Liver (tissue), 9 donors: ENCODE measurements around the gene RAPGEF4. TPM values are rescaled to one million over a fixed set of nuclear protein-coding genes. Genes with fewer than 3 reads are reported as not detected.

Source experiments
- DNase-seq: peaks from one replicate; pipeline ENCODE4 v3.0.0-alpha.2; 2017; ENCODE audit warnings: low spot score
- H3K27ac ChIP-seq, 2 donors: one replicate each; pipeline ENCODE4 v1.7.0; 2013; ENCODE audit warnings: inconsistent platforms in 2 of 2, low read length in 2 of 2, control low read depth in 1 of 2, low read depth in 1 of 2, mild to moderate bottlenecking in 1 of 2
- H3K27me3 ChIP-seq, 4 donors: one replicate each; pipeline versions ENCODE4 v1.6.1 to v1.7.0; 2013; ENCODE audit warnings: low read length in 3 of 4, inconsistent platforms in 1 of 4, mild to moderate bottlenecking in 1 of 4, moderate library complexity in 1 of 4; ENCODE audit not compliant: control insufficient read depth in 4 of 4, insufficient read depth in 4 of 4
- H3K36me3 ChIP-seq, 4 donors: one replicate each; pipeline versions ENCODE4 v1.6.1 to v1.7.0; 2013; ENCODE audit warnings: low read length in 3 of 4, mild to moderate bottlenecking in 3 of 4, low read depth in 1 of 4, moderate library complexity in 1 of 4; ENCODE audit not compliant: control insufficient read depth in 4 of 4, insufficient read depth in 3 of 4
- H3K4me1 ChIP-seq, 4 donors: one replicate each; pipeline versions ENCODE4 v1.6.1 to v1.7.0; 2013; ENCODE audit warnings: low read length in 3 of 4, mild to moderate bottlenecking in 3 of 4, moderate library complexity in 1 of 4; ENCODE audit not compliant: control insufficient read depth in 4 of 4, insufficient read depth in 4 of 4
- H3K4me3 ChIP-seq, 3 donors: one replicate each; pipeline versions ENCODE4 v1.6.1 to v1.7.0; 2013; ENCODE audit warnings: low read length in 3 of 3, control low read depth in 1 of 3, low read depth in 1 of 3, mild to moderate bottlenecking in 1 of 3
- H3K9ac ChIP-seq, 2 donors: one replicate each; pipeline ENCODE4 v1.7.0; 2013; ENCODE audit warnings: low read length in 2 of 2, mild to moderate bottlenecking in 2 of 2, moderate library complexity in 2 of 2, control low read depth in 1 of 2, low read depth in 1 of 2
- H3K9me3 ChIP-seq, 4 donors: one replicate each; pipeline versions ENCODE4 v1.6.1 to v1.7.0; 2013; ENCODE audit warnings: low read length in 3 of 4; ENCODE audit not compliant: control insufficient read depth in 4 of 4
- EGR1 ChIP-seq, 2 donors: IDR thresholded peaks; 2 replicates each; pipeline ENCODE4 v1.6.1; 2016 to 2018; ENCODE audit warnings: antibody characterized with exemption in 2 of 2, low read depth in 2 of 2
- FOXA2 ChIP-seq: IDR thresholded peaks from 2 replicates; pipeline ENCODE4 v1.6.1; 2016; ENCODE audit warnings: antibody characterized with exemption
- GABPA ChIP-seq, 2 donors: IDR thresholded peaks in 1 of 2; conservative IDR thresholded peaks in 1 of 2; 2 replicates each; pipeline ENCODE4 v1.6.1; 2016; ENCODE audit warnings: antibody characterized with exemption in 2 of 2, mild to moderate bottlenecking in 1 of 2, moderate library complexity in 1 of 2
- HNF4G ChIP-seq: IDR thresholded peaks from 2 replicates; pipeline ENCODE4 v1.6.1; 2016; ENCODE audit warnings: antibody characterized with exemption
- JUND ChIP-seq, 2 donors: IDR thresholded peaks; 2 replicates each; pipeline ENCODE4 v1.6.1; 2016; ENCODE audit warnings: antibody characterized with exemption in 2 of 2
- NR2F2 ChIP-seq: IDR thresholded peaks from 2 replicates; pipeline ENCODE4 v1.6.1; 2016; ENCODE audit warnings: antibody characterized with exemption
- RAD21 ChIP-seq, 2 donors: IDR thresholded peaks; 2 replicates each; pipeline ENCODE4 v1.6.1; 2016; ENCODE audit warnings: antibody characterized with exemption in 2 of 2, mild to moderate bottlenecking in 2 of 2
- RXRA ChIP-seq, 2 donors: IDR thresholded peaks; 2 replicates each; pipeline ENCODE4 v1.6.1; 2017 to 2018; ENCODE audit warnings: antibody characterized with exemption in 2 of 2, mild to moderate bottlenecking in 1 of 2
- SP1 ChIP-seq: IDR thresholded peaks from 2 replicates; pipeline ENCODE4 v1.6.1; 2018; ENCODE audit warnings: antibody characterized with exemption, mild to moderate bottlenecking
- TAF1 ChIP-seq: conservative IDR thresholded peaks from 2 replicates; pipeline ENCODE4 v1.6.1; 2016; ENCODE audit warnings: antibody characterized with exemption, mild to moderate bottlenecking
- YY1 ChIP-seq: IDR thresholded peaks from 2 replicates; pipeline ENCODE4 v1.6.1; 2016; ENCODE audit warnings: antibody characterized with exemption, mild to moderate bottlenecking
- WGBS: extraction: QIAGEN DNeasy Blood & Tissue Kit; methylation state at CpG from one replicate; pipeline ENCODE4 v1.1.7; 2013; 5-methylcytosine and 5-hydroxymethylcytosine counted together
- polyA plus RNA-seq, 2 donors: library from polyadenylated mRNA; stranded (reverse) in 1 of 2; unstranded in 1 of 2; fragments of 200-250 nt in 1 of 2; fragments of >200 nt in 1 of 2; fragmentation: Nextera tagmentation in 1 of 2; extraction: Ambion mirVana in 1 of 2; gene quantifications; one replicate each; pipeline versions ENCODE4 v1.2.1 to v1.2.3, GENCODE V29; 2013 to 2015
- total RNA-seq, 2 donors: library from RNA; depleted of rRNA; stranded (reverse); fragments of >200 nt; gene quantifications; one replicate each; pipeline ENCODE4 v1.2.3, GENCODE V29; 2014
- TF ChIP-seq, protein P1 (sequence below): IDR thresholded peaks from 2 replicates; pipeline ENCODE4 v1.6.1; 2016; ENCODE audit warnings: antibody characterized with exemption
- TF ChIP-seq, protein P2 (sequence below): IDR thresholded peaks from 2 replicates; pipeline ENCODE4 v1.6.1; 2016; ENCODE audit warnings: antibody characterized with exemption
- TF ChIP-seq, protein P3 (sequence below): IDR thresholded peaks from 2 replicates; pipeline ENCODE4 v1.6.1; 2016; ENCODE audit warnings: antibody characterized with exemption, mild to moderate bottlenecking
- TF ChIP-seq, protein P4 (sequence below): IDR thresholded peaks from 2 replicates; pipeline ENCODE4 v1.6.1; 2016; ENCODE audit warnings: antibody characterized with exemption
- donor health status: healthy.
- donor health status: healthy.
- donor health status: healthy.
- donor health status: healthy.
- donor health status: healthy.

Gene RAPGEF4
- total and polyA plus RNA-seq, 4 donors: 1.5 to 18.2 (median 8.3) TPM

DNA sequence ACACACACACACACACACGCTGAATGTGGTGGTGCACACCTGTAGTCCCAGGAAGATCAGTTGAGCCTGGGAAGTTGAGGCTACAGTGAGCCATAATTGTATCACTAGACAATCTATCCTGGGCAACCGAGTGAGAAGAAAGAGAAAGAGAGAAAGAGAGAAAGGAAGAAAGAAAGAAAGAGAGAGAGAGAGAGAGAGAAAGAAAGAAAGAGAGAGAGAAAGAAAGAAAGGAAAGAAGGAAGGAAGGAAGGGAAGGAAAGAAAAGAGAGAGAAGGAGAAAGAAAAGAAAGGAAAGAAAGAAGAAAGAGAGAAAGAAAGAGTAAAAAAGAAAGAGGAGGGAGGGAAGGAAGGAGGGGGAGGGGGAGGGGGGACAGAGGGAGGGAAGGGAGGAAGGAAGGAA lies 190.0 kb downstream of the RAPGEF4 start:
- Histone ChIP-seq H3K27ac (no peak overlapping the region), H3K9ac (no peak overlapping the region), H3K4me3 (no peak overlapping the region), H3K27me3 (no peaks in the 10 kb centered on the region), H3K36me3 (no peaks in the 10 kb centered on the region), H3K4me1 (peaks cover 0 to 19% (median 4%) of the 10 kb centered on the region in 4 donors), H3K9me3 (no peaks in the 10 kb centered on the region)
- WGBS: 95% methylated on average over 2 of the region's 2 CpGs
- no peak for TF ChIP-seq EGR1 (IDR thresholded peaks at IDR 0.05; ENCODE audit: low read depth in 2 of 2)
- no peak for TF ChIP-seq TAF1
- no peak for TF ChIP-seq HNF4G
- no peak for TF ChIP-seq RXRA (IDR thresholded peaks at IDR 0.05)
- TF ChIP-seq, protein P1, sequence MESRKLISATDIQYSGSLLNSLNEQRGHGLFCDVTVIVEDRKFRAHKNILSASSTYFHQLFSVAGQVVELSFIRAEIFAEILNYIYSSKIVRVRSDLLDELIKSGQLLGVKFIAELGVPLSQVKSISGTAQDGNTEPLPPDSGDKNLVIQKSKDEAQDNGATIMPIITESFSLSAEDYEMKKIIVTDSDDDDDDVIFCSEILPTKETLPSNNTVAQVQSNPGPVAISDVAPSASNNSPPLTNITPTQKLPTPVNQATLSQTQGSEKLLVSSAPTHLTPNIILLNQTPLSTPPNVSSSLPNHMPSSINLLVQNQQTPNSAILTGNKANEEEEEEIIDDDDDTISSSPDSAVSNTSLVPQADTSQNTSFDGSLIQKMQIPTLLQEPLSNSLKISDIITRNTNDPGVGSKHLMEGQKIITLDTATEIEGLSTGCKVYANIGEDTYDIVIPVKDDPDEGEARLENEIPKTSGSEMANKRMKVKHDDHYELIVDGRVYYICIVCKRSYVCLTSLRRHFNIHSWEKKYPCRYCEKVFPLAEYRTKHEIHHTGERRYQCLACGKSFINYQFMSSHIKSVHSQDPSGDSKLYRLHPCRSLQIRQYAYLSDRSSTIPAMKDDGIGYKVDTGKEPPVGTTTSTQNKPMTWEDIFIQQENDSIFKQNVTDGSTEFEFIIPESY: no peak
- TF ChIP-seq NR2F2: no peak
- TF ChIP-seq, protein P2, sequence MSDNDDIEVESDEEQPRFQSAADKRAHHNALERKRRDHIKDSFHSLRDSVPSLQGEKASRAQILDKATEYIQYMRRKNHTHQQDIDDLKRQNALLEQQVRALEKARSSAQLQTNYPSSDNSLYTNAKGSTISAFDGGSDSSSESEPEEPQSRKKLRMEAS: no peak
- TF ChIP-seq, protein P3, sequence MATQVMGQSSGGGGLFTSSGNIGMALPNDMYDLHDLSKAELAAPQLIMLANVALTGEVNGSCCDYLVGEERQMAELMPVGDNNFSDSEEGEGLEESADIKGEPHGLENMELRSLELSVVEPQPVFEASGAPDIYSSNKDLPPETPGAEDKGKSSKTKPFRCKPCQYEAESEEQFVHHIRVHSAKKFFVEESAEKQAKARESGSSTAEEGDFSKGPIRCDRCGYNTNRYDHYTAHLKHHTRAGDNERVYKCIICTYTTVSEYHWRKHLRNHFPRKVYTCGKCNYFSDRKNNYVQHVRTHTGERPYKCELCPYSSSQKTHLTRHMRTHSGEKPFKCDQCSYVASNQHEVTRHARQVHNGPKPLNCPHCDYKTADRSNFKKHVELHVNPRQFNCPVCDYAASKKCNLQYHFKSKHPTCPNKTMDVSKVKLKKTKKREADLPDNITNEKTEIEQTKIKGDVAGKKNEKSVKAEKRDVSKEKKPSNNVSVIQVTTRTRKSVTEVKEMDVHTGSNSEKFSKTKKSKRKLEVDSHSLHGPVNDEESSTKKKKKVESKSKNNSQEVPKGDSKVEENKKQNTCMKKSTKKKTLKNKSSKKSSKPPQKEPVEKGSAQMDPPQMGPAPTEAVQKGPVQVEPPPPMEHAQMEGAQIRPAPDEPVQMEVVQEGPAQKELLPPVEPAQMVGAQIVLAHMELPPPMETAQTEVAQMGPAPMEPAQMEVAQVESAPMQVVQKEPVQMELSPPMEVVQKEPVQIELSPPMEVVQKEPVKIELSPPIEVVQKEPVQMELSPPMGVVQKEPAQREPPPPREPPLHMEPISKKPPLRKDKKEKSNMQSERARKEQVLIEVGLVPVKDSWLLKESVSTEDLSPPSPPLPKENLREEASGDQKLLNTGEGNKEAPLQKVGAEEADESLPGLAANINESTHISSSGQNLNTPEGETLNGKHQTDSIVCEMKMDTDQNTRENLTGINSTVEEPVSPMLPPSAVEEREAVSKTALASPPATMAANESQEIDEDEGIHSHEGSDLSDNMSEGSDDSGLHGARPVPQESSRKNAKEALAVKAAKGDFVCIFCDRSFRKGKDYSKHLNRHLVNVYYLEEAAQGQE: no peak
- no peak for TF ChIP-seq RAD21 (IDR thresholded peaks at IDR 0.05)
- no peak for TF ChIP-seq GABPA (IDR thresholded peaks at IDR 0.05 in 1 of 2, conservative IDR thresholded peaks at IDR 0.05 in 1 of 2)
- no peak for TF ChIP-seq FOXA2
- TF ChIP-seq YY1: no peak
- no peak for DNase-seq

DNA sequence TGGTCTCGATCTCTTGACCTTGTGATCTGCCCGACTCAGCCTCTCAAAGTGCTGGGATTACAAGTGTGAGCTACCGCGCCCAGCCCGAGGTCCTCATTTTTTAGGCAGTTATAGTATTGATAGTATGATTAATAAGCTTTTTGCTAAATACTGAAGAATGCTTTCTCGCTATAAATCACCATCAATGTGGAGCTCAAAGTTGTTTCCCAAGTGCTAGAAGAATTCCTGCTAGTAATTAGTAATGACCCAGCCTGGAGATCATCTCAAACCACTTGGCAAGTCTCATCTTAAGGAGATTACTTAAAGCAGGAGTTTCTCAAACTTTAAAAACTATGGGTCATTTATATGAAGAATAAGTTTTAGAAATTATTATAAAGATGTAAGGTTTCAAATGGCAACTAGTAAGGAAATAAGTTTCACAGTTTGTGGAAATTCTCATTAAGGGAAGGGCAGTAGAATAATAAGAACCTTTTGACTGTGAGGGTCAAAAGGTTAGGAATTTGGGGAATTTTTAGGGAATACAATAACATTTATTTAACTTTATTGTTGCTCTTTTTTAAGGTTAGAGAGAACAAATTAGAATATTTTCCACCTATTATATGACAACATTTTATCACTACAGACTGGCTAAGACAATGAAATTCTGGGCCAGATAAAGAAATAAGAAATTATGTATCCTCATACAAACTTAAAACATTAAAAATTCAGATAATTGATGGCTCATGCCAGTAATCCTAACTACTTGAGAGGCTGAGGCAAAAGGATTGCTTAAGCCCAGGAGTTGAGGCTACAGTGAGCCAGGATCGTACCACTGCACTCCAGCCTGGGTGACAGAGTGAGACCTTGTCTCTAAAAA lies 191.4 kb downstream of the RAPGEF4 start:
- Histone ChIP-seq H3K9me3 (no peaks in the 10 kb centered on the region), H3K27me3 (no peaks in the 10 kb centered on the region), H3K4me3 (no peak overlapping the region), H3K27ac (peak overlapping the region in 1 of 2 donors; percentile 6), H3K36me3 (no peaks in the 10 kb centered on the region), H3K9ac (no peak overlapping the region), H3K4me1 (peaks cover 0 to 23% (median 5%) of the 10 kb centered on the region in 4 donors)
- DNase-seq: no peak
- TF ChIP-seq YY1: no peak
- TF ChIP-seq NR2F2: no peak
- TF ChIP-seq JUND (IDR thresholded peaks at IDR 0.05): no peak
- no peak for TF ChIP-seq SP1
- TF ChIP-seq, protein P1: no peak
- TF ChIP-seq, protein P3: no peak
- TF ChIP-seq, protein P4, sequence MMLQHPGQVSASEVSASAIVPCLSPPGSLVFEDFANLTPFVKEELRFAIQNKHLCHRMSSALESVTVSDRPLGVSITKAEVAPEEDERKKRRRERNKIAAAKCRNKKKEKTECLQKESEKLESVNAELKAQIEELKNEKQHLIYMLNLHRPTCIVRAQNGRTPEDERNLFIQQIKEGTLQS: no peak
- TF ChIP-seq, protein P2: no peak
- TF ChIP-seq TAF1: no peak
- no peak for TF ChIP-seq GABPA (IDR thresholded peaks at IDR 0.05 in 1 of 2, conservative IDR thresholded peaks at IDR 0.05 in 1 of 2)
- 95% methylated on average over 7 of the region's 7 CpGs for WGBS
